IPS DF 6.9 (cell line): ENCODE data around the gene ZNF625.
A peak's percentile ranks its signal among the peaks of the same experiment; 100 is the strongest.

ENCODE experiments used
- DNase-seq: peaks from one replicate; pipeline ENCODE4 v3.0.0-alpha.2; 2013; ENCODE audit warnings: low read depth, low spot score
- H3K27ac ChIP-seq: one replicate; pipeline ENCODE4 v1.5.1; 2013; ENCODE audit warnings: low read length, control low read depth
- H3K27me3 ChIP-seq: 2 replicates; pipeline ENCODE4 v1.6.1; 2013; ENCODE audit warnings: mild to moderate bottlenecking, low read length; ENCODE audit not compliant: control insufficient read depth, insufficient read depth
- H3K36me3 ChIP-seq: 2 replicates; pipeline ENCODE4 v1.6.1; 2013; ENCODE audit warnings: low read length; ENCODE audit not compliant: control insufficient read depth, insufficient read depth
- H3K4me1 ChIP-seq: 2 replicates; pipeline ENCODE4 v1.6.1; 2013; ENCODE audit warnings: low read length; ENCODE audit not compliant: control insufficient read depth, insufficient read depth
- H3K4me3 ChIP-seq: 2 replicates; pipeline ENCODE4 v1.5.1; 2013; ENCODE audit warnings: mild to moderate bottlenecking, low read length
- H3K9me3 ChIP-seq: 2 replicates; pipeline ENCODE4 v1.6.1; 2013; ENCODE audit warnings: low read length, inconsistent platforms; ENCODE audit not compliant: control insufficient read depth, insufficient read depth
- WGBS: extraction: QIAGEN DNeasy Blood & Tissue Kit; methylation state at CpG from one replicate; pipeline ENCODE4 v1.1.7; 2013; ENCODE audit warnings: mixed read lengths, missing lambda C conversion rate; ENCODE audit not compliant: insufficient read length, insufficient coverage; 5-methylcytosine and 5-hydroxymethylcytosine counted together

The ZNF625 gene

GRCh38 chr19:12162882-12163806 is 6.6 kb upstream of the ZNF625 start, which contains the start of gene ZNF136:
ZNF136 (plus strand) TSS chr19:12163096; CDS start chr19:12163204, 108 bp downstream.
- Histone ChIP-seq H3K36me3 (no peaks in the 10 kb centered on the region), H3K4me1 (no peaks in the 10 kb centered on the region), H3K27ac (no peak within 1 kb of the TSS), H3K9me3 (no peaks in the 10 kb centered on the region), H3K27me3 (no peaks in the 10 kb centered on the region), H3K4me3 (peak within 1 kb of the TSS; percentile 92)
- WGBS, result no CpG with 5 or more reads among the region's 57 CpGs
- peak; percentile 86 for DNase-seq

DNA sequence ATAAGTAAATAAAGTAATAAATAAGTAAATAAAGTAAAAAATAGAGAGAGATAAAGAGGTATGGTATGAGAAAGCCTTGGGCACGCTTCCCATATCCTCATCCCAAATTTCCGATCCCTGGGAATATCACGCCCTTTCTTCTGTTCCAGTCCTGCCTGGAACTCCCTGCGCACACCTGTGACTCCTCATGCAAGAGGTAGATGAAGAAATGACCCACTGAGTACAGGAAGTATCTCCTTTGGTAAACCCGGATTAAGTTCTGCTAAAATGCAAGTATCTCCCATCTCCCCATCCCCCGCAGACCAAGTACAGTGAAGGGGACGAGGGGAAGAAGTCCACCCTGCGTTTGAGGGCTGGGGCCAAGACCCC is 6.0 kb upstream of the ZNF625 start:
- DNase-seq, result no peak
- Histone ChIP-seq H3K9me3 (no peaks in the 10 kb centered on the region), H3K36me3 (no peaks in the 10 kb centered on the region), H3K4me3 (no peak overlapping the region; the same call in 1 of the 2 replicates), H3K27me3 (no peaks in the 10 kb centered on the region), H3K4me1 (no peaks in the 10 kb centered on the region), H3K27ac (no peak overlapping the region)
- no CpG with 5 or more reads among the region's 8 CpGs for WGBS

- H3K4me3 ChIP-seq, result no peak overlapping the region
- no peaks in the 10 kb centered on the region for H3K9me3 ChIP-seq
- WGBS, result no CpG with 5 or more reads among the region's 25 CpGs
- H3K4me1 ChIP-seq, result 0 out of 2 replicates have a peak, but pooled peaks cover 1% of the 10 kb centered on the region
- DNase-seq, result no peak
- H3K27me3 ChIP-seq, result no peaks in the 10 kb centered on the region
- H3K36me3 ChIP-seq, result no peaks in the 10 kb centered on the region
- H3K27ac ChIP-seq, result no peak overlapping the region
Observed at GRCh38 chr19:12159773-12160414, 3.4 kb upstream of the ZNF625 start.

DNA sequence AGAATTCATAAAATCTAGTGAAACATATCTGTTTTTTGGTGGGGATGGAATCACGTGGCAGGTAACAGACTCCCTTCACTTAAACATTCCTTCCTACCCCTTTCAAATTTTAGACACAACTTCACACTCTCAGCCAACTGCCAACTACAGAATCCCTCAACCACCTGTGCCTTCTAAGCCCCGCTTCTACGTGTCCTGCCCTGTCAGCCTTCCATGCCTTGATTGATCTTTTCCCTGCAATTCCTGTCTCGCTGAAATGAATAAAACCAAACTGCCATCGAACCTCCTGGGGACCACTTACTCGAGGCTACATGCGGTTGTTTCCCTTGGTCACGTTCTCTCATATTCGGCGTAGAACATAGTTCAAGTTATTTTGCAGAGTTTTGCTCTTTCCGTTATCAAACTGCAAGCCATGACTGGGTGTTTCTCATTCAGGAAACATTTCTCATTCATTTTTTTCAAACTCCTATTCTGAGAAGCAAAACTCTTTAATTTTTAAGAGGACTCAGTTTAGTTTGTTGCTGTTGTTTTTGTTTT is 1.1 kb downstream of the ZNF625 start:
- Histone ChIP-seq H3K9me3 (no peaks in the 10 kb centered on the region), H3K36me3 (peaks cover 4% of the 10 kb centered on the region; the same call in 1 of the 2 replicates), H3K4me3 (peak overlapping the region; percentile 61; the same call in 1 of the 2 replicates), H3K4me1 (0 out of 2 replicates have a peak, but pooled peaks cover 1% of the 10 kb centered on the region), H3K27me3 (no peaks in the 10 kb centered on the region), H3K27ac (no peak overlapping the region)
- no CpG with 5 or more reads among the region's 11 CpGs for WGBS
- DNase-seq, result no peak

GRCh38 chr19:12145348-12145747 is 11.2 kb downstream of the ZNF625 start:
- Histone ChIP-seq H3K27me3 (no peaks in the 10 kb centered on the region), H3K4me1 (peaks cover 1% of the 10 kb centered on the region; the same call in 1 of the 2 replicates), H3K9me3 (peaks cover 2% of the 10 kb centered on the region; the same call in 1 of the 2 replicates), H3K27ac (no peak overlapping the region), H3K4me3 (no peak overlapping the region), H3K36me3 (peaks cover 26% of the 10 kb centered on the region)
- DNase-seq, result no peak
- no CpG with 5 or more reads among the region's 8 CpGs for WGBS

GRCh38 chr19:12141405-12141736 is 15.2 kb downstream of the ZNF625 start:
- Histone ChIP-seq H3K27ac (no peak overlapping the region), H3K4me1 (peaks cover 1% of the 10 kb centered on the region; the same call in 1 of the 2 replicates), H3K4me3 (no peak overlapping the region), H3K36me3 (peaks cover 17% of the 10 kb centered on the region), H3K27me3 (no peaks in the 10 kb centered on the region), H3K9me3 (peaks cover 2% of the 10 kb centered on the region; the same call in 1 of the 2 replicates)
- no peak for DNase-seq
- WGBS, result no CpG with 5 or more reads among the region's 10 CpGs

GRCh38 chr19:12140545-12141404 is 15.8 kb downstream of the ZNF625 start:
- Histone ChIP-seq H3K36me3 (peaks cover 13% of the 10 kb centered on the region), H3K27ac (no peak overlapping the region), H3K9me3 (peaks cover 2% of the 10 kb centered on the region; the same call in 1 of the 2 replicates), H3K4me3 (no peak overlapping the region), H3K27me3 (no peaks in the 10 kb centered on the region), H3K4me1 (peaks cover 1% of the 10 kb centered on the region; the same call in 1 of the 2 replicates)
- no CpG with 5 or more reads among the region's 17 CpGs for WGBS
- DNase-seq, result peak; percentile 79

GRCh38 chr19:12139885-12140544 is 16.5 kb downstream of the ZNF625 start, which contains the start of gene ZNF20:
ZNF20 (minus strand) TSS chr19:12140350; CDS start chr19:12140182, 168 bp downstream.
- H3K36me3 ChIP-seq, result peaks cover 5% of the 10 kb centered on the region; the same call in 1 of the 2 replicates
- H3K4me1 ChIP-seq, result peaks cover 1% of the 10 kb centered on the region; the same call in 1 of the 2 replicates
- no peak within 1 kb of the TSS for H3K27ac ChIP-seq
- H3K4me3 ChIP-seq, result peak within 1 kb of the TSS; percentile 96
- no peaks in the 10 kb centered on the region for H3K9me3 ChIP-seq
- no CpG with 5 or more reads among the region's 49 CpGs for WGBS
- peak; percentile 77 for DNase-seq
- no peaks in the 10 kb centered on the region for H3K27me3 ChIP-seq

- H3K36me3 ChIP-seq, result peaks cover 6% of the 10 kb centered on the region
- peaks cover 1% of the 10 kb centered on the region; the same call in 1 of the 2 replicates for H3K4me1 ChIP-seq
- peak overlapping the region; percentile 96; the same call in 1 of the 2 replicates for H3K4me3 ChIP-seq
- WGBS, result no CpG with 5 or more reads among the region's 13 CpGs
- H3K27ac ChIP-seq, result no peak overlapping the region
- H3K9me3 ChIP-seq, result peaks cover 2% of the 10 kb centered on the region; the same call in 1 of the 2 replicates
- DNase-seq, result no peak
- H3K27me3 ChIP-seq, result no peaks in the 10 kb centered on the region
Observed at GRCh38 chr19:12139269-12139668, 17.3 kb downstream of the ZNF625 start.
